Activated B cell treated with CpG ODN at 0.5 μM for 24 hours (primary cell): ENCODE results near the gene IGSF21. TPM values are rescaled to one million over a fixed set of nuclear protein-coding genes. Genes with fewer than 3 reads are reported as not detected.

Experiments used
- ATAC-seq: fragments of 200-7000 bp; cut with Tn5 transposase; one replicate; pipeline ENCODE4 v1.10.0; 2021; ENCODE audit warnings: low read depth, mild to moderate bottlenecking, moderate library complexity
- CTCF ChIA-PET: fragments of 350-600 bp; sonication (Branson Sonifier 250); formaldehyde crosslinking; loops from one replicate; lab custom pipeline; 2021; ENCODE audit warnings: antibody characterized with exemption; lab: Charles Lee
- POLR2A ChIA-PET: fragments of 350-600 bp; sonication (Branson Sonifier 250); formaldehyde crosslinking; loops from one replicate; lab custom pipeline; 2021; ENCODE audit warnings: antibody characterized with exemption; lab: Charles Lee
- DNase-seq: peaks from one replicate; pipeline ENCODE4 v3.0.0; 2022
- H3K27ac Mint-ChIP-seq: one replicate; pipeline ENCODE4 v1.8.0; 2020; ENCODE audit warnings: mixed read lengths
- H3K27me3 Mint-ChIP-seq: one replicate; pipeline ENCODE4 v1.8.0; 2021; ENCODE audit warnings: mixed read lengths
- H3K36me3 Mint-ChIP-seq: one replicate; pipeline ENCODE4 v1.8.0; 2021; ENCODE audit warnings: low read depth, mixed read lengths
- H3K4me1 Mint-ChIP-seq: one replicate; pipeline ENCODE4 v1.8.0; 2021; ENCODE audit warnings: mixed read lengths
- H3K4me3 Mint-ChIP-seq: one replicate; pipeline ENCODE4 v1.8.0; 2020; ENCODE audit warnings: mild to moderate bottlenecking, mixed read lengths
- H3K9me3 Mint-ChIP-seq: one replicate; pipeline ENCODE4 v1.8.0; 2020; ENCODE audit warnings: mixed read lengths
- intact Hi-C: fragments of 100-400 bp; cut with micrococcal nuclease; formaldehyde crosslinking; loops from one replicate; pipeline ENCODE4 v1.15.1; 2024
- total RNA-seq: library from RNA; stranded (reverse); gene quantifications from 2 replicates; pipeline ENCODE4 v1.2.3, GENCODE V29; 2022
- TF ChIP-seq, protein P1 (sequence below): fragments of 200-600 bp; IDR thresholded peaks from one replicate; pipeline ENCODE4 v1.8.0; 2022; ENCODE audit warnings: antibody characterized with exemption, mild to moderate bottlenecking

IGSF21 gene
- total RNA-seq, 1 donor from 2014 or later: not detected

DNA sequence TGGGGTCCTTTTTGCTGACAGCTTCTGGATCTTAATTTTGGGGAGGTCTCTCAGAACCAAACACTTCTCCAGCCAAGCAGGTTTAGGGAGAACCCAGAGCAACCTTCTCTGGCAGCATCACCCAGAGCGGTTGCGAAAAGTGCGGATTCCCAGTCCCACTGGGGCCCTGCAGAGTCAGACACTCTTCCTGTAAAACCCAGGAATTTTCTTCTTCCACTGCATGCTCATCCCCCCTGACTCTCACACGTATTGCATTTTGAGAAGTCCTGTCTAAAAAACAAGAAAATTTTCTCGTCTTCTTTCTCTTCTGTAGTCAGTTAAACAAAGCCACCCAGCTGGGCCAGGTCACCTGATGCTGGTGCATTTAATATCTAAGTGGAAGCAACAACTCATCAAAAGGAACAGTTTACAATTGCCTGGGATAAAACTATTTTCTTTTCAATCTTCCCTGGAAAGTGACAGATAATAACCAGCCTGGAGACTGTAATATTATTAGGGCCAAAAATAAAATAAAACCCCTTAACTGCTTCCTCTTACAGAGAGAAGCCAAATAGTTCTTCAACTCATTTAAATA lies 156.0 kb downstream of the IGSF21 start:
- no peaks in the 10 kb centered on the region for H3K9me3 Mint-ChIP-seq
- intact Hi-C loops: no loop called here
- H3K27ac Mint-ChIP-seq: no peak overlapping the region
- H3K4me3 Mint-ChIP-seq: no peak overlapping the region
- no peaks in the 10 kb centered on the region for H3K36me3 Mint-ChIP-seq
- ATAC-seq (no peak), DNase-seq (no peak)
- H3K4me1 Mint-ChIP-seq: no peaks in the 10 kb centered on the region
- TF ChIP-seq, protein P1, sequence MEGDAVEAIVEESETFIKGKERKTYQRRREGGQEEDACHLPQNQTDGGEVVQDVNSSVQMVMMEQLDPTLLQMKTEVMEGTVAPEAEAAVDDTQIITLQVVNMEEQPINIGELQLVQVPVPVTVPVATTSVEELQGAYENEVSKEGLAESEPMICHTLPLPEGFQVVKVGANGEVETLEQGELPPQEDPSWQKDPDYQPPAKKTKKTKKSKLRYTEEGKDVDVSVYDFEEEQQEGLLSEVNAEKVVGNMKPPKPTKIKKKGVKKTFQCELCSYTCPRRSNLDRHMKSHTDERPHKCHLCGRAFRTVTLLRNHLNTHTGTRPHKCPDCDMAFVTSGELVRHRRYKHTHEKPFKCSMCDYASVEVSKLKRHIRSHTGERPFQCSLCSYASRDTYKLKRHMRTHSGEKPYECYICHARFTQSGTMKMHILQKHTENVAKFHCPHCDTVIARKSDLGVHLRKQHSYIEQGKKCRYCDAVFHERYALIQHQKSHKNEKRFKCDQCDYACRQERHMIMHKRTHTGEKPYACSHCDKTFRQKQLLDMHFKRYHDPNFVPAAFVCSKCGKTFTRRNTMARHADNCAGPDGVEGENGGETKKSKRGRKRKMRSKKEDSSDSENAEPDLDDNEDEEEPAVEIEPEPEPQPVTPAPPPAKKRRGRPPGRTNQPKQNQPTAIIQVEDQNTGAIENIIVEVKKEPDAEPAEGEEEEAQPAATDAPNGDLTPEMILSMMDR: no peak
- ChIA-PET CTCF (no interaction called here), POLR2A (no interaction called here)
- peaks cover 8% of the 10 kb centered on the region for H3K27me3 Mint-ChIP-seq

DNA sequence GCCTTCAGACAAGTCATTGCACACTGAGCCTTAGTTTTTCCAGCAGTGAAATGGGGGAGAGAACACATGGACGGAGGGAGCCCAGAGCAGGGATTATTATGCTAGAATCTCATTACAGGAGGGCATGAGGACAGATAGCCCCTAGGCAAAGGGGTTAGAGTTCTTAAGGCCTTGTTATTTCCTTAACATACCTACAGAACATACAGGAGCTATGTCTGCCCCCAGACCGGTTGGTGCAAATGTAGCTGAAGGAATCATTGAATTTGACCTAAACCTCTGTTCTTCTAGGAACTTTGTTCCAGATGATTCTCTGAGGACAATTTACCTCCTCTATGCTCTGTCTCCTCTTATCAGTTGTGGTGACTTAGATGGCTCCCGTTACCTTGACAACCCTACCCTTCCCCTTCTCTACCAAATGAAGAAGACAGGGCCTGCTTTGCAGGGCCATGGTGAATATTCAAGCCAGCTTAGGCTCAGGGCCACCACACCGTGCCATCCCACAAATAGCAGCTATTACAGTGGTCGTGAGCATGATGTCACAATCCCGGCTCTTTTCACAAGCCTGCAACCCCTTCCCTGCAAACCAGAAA lies 156.9 kb downstream of the IGSF21 start:
- POLR2A ChIA-PET: no interaction called here
- Mint-ChIP-seq H3K9me3 (no peaks in the 10 kb centered on the region), H3K4me1 (no peaks in the 10 kb centered on the region), H3K27ac (no peak overlapping the region), H3K4me3 (no peak overlapping the region), H3K36me3 (no peaks in the 10 kb centered on the region), H3K27me3 (peaks cover 8% of the 10 kb centered on the region)
- ATAC-seq (no peak), DNase-seq (no peak)
- CTCF ChIA-PET: no interaction called here
- intact Hi-C loops: no loop called here
- TF ChIP-seq, protein P1: no peak

DNA sequence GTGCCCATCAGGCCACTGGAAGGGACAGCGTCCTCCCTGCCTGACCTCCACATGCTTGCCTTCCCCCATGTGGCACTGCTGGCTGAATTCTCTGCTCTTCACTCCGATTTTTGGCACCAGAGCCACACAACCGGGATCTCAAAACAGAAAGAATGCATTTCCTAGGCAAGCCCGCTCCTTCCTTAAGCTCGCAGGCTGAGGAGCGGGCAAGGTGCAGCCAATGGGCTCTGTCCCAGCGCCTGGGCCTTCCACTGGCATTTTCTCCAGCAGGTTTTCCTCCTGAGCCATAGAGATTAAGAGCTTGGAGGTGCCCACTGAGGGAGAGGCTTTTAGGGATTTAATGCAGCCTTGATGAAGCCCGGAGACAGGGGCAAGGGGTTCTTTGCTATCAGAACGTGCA lies 158.0 kb downstream of the IGSF21 start:
- DNase-seq (no peak), ATAC-seq (no peak)
- no peak overlapping the region for H3K27ac Mint-ChIP-seq
- H3K4me1 Mint-ChIP-seq: no peaks in the 10 kb centered on the region
- CTCF ChIA-PET: no interaction called here
- no peaks in the 10 kb centered on the region for H3K36me3 Mint-ChIP-seq
- intact Hi-C loops: no loop called here
- POLR2A ChIA-PET: no interaction called here
- peaks cover 8% of the 10 kb centered on the region for H3K27me3 Mint-ChIP-seq
- TF ChIP-seq, protein P1: no peak
- H3K9me3 Mint-ChIP-seq: no peaks in the 10 kb centered on the region
- H3K4me3 Mint-ChIP-seq: no peak overlapping the region

DNA sequence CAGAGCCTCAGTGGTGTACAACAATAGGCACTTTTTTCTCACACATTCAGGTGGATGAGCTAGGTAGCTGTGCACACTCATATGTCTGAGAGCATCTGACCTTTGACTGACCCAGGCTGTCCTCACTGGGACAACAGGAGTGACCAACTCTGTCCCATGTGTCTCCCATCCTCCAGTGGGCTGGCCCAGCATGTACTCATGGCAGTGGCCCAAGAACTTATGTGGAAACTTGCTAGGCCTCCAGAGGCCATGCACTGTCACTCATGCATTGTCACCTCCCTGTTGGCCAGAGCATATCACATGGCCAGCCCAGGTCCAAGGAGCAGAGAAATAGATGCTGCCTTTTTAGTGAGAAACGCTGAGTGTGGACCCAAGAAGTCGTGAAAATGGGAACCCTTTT lies 158.8 kb downstream of the IGSF21 start:
- no peak for ATAC-seq
- POLR2A ChIA-PET: no interaction called here
- Mint-ChIP-seq H3K9me3 (peaks cover under 1% of the 10 kb centered on the region), H3K27ac (no peak overlapping the region), H3K27me3 (peaks cover 8% of the 10 kb centered on the region), H3K4me3 (no peak overlapping the region), H3K36me3 (no peaks in the 10 kb centered on the region), H3K4me1 (no peaks in the 10 kb centered on the region)
- DNase-seq: no peak
- TF ChIP-seq, protein P1: no peak
- intact Hi-C loops: no loop called here
- CTCF ChIA-PET: no interaction called here

DNA sequence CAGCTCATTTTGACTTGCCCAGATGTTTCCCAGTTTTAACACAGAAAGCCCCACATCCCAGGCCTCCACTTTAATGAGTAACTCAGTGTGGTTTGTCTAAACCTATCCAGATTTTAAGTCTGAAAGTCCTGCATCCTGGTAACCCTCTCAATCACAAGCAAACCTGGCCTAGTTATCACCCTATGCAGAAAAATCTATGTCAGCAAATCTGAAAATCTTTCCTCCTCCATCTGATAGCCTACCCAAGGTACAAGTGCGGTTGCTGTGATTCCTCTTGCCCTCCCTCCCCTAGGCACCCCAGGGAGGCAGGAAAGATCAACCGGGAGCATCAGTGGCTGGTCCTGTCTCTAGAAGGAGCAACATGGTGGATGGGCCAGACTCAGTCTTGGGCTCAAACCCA lies 163.7 kb downstream of the IGSF21 start:
- H3K4me1 Mint-ChIP-seq: no peaks in the 10 kb centered on the region
- POLR2A ChIA-PET: no interaction called here
- peaks cover 2% of the 10 kb centered on the region for H3K27me3 Mint-ChIP-seq
- H3K36me3 Mint-ChIP-seq: no peaks in the 10 kb centered on the region
- ATAC-seq: no peak
- H3K9me3 Mint-ChIP-seq: peaks cover 3% of the 10 kb centered on the region
- H3K4me3 Mint-ChIP-seq: no peak overlapping the region
- CTCF ChIA-PET: no interaction called here
- intact Hi-C loops: no loop called here
- no peak for DNase-seq
- H3K27ac Mint-ChIP-seq: no peak overlapping the region
- TF ChIP-seq, protein P1: no peak
